Measurements from ENCODE around the gene SHC3. TPM values are rescaled to one million over a fixed set of nuclear protein-coding genes. Genes with fewer than 3 reads are reported as not detected.

SHC3 gene
- total and polyA plus RNA-seq, 9 of the 15 experiments (the other 6 are each of a cell fraction or from before 2014, with no cell fraction given), result not detected

DNA sequence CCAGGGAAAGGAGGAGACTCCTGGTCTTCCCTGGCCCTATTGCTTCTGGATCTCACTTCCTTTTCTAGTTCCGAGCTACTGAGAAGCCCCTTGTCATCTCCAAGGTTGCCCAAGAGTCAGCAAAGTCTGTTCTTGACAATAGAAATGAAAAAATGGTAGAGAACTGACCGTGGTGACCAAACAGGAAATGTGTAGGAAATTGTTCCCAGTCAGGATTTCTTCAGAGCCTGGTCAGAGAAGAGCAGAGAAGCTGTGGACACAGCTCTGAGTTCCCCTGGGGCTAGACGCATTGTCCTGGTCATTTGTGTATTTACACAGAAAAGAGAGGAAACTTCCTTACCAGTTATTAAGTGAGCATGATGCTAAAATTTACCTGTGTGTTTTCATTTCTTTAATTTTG lies 151.7 kb downstream of the SHC3 start (continued):
- TF ChIP-seq CBFA2T2 (conservative IDR thresholded peaks at IDR 0.05) (no peak), SP1 (CRISPR knock-in tag; IDR thresholded peaks at IDR 0.05) (no peak), ARID1B (IDR thresholded peaks at IDR 0.05) (no peak), ZNF583 (CRISPR knock-in tag; IDR thresholded peaks at IDR 0.05) (no peak), BRD9 (IDR thresholded peaks at IDR 0.05; ENCODE audit: low read depth, partially characterized antibody) (no peak), CBX2 (IDR thresholded peaks at IDR 0.05; ENCODE audit: insufficient read depth, low read length, poor library complexity, severe bottlenecking) (no peak)
- TF ChIP-seq, protein P1, sequence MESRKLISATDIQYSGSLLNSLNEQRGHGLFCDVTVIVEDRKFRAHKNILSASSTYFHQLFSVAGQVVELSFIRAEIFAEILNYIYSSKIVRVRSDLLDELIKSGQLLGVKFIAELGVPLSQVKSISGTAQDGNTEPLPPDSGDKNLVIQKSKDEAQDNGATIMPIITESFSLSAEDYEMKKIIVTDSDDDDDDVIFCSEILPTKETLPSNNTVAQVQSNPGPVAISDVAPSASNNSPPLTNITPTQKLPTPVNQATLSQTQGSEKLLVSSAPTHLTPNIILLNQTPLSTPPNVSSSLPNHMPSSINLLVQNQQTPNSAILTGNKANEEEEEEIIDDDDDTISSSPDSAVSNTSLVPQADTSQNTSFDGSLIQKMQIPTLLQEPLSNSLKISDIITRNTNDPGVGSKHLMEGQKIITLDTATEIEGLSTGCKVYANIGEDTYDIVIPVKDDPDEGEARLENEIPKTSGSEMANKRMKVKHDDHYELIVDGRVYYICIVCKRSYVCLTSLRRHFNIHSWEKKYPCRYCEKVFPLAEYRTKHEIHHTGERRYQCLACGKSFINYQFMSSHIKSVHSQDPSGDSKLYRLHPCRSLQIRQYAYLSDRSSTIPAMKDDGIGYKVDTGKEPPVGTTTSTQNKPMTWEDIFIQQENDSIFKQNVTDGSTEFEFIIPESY (CRISPR knock-in tag; IDR thresholded peaks at IDR 0.05), result no peak
- TF ChIP-seq, protein P2, sequence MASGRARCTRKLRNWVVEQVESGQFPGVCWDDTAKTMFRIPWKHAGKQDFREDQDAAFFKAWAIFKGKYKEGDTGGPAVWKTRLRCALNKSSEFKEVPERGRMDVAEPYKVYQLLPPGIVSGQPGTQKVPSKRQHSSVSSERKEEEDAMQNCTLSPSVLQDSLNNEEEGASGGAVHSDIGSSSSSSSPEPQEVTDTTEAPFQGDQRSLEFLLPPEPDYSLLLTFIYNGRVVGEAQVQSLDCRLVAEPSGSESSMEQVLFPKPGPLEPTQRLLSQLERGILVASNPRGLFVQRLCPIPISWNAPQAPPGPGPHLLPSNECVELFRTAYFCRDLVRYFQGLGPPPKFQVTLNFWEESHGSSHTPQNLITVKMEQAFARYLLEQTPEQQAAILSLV (tag; IDR thresholded peaks at IDR 0.05), result no peak

DNA sequence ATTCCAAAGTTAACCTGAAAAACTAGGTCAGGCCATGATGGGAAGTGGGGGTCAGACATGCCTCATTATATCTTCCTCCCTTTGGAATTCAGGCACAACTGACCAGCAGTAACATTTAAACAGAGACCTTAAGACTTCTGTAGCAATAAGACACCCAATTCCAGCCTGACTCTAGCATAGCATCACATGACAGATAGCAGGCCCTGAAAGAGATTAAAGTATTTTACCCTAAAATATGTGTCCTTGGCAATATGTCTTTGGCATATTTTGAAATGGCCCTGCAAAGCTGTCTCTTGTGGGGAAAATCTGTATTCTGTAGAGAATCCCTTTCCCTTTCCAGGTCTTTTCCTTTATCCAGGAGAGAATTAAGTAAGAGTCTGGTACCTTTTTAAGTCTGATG lies 153.1 kb downstream of the SHC3 start:
- Histone ChIP-seq H3K9me3 (replicated peaks; ENCODE audit: control insufficient read depth, insufficient read depth, low read depth, low read length) (no peaks in the 10 kb centered on the region), H3K4me2 (ENCODE audit: insufficient read depth, low read length) (no peak overlapping the region), H4K20me1 (replicated peaks; ENCODE audit: control insufficient read depth, insufficient read depth, low read length) (no peaks in the 10 kb centered on the region), H3K36me3 (ENCODE audit: control insufficient read depth, insufficient read depth, low read length) (no peaks in the 10 kb centered on the region), H3K9ac (ENCODE audit: insufficient read depth in 1 of 2, low read depth in 2 of 2, low read length in 2 of 2) (no peak overlapping the region), H3K4me1 (replicated peaks in 1 of 2; ENCODE audit: control insufficient read depth in 2 of 2, insufficient read depth in 2 of 2, low read length in 2 of 2) (no peaks in the 10 kb centered on the region), H3K27ac (ENCODE audit: extremely low read depth, low read depth, low read length) (no peak overlapping the region), H2AFZ (ENCODE audit: low read depth, low read length) (no peak overlapping the region), H3K27me3 (ENCODE audit: control insufficient read depth in 2 of 2, insufficient read depth in 2 of 2, low read length in 2 of 2) (no peaks in the 10 kb centered on the region), H3K9me1 (ENCODE audit: control insufficient read depth, insufficient read depth, low read length) (no peaks in the 10 kb centered on the region), H3K79me2 (ENCODE audit: control insufficient read depth, insufficient read depth, low read length) (no peaks in the 10 kb centered on the region), H3K4me3 (no peak overlapping the region)
- intact Hi-C loops (cut with micrococcal nuclease), result no loop called here
- no TSS peak for BruUV-seq (replicated peaks)
- no peak for ATAC-seq
- in situ Hi-C loops (cut with MboI), result no loop called here
- TF ChIP-seq ZNF76 (CRISPR knock-in tag; IDR thresholded peaks at IDR 0.05; ENCODE audit: borderline replicate concordance) (no peak), MAZ (CRISPR knock-in tag; conservative IDR thresholded peaks at IDR 0.05 in 1 of 2, IDR thresholded peaks at IDR 0.05 in 1 of 2) (no peak), NR3C1 (CRISPR knock-in tag; IDR thresholded peaks at IDR 0.05) (no peak), POLR3A (IDR thresholded peaks at IDR 0.05; ENCODE audit: borderline replicate concordance, extremely low read depth, insufficient read depth, insufficient read length) (no peak), FOSL1 (tag; conservative IDR thresholded peaks at IDR 0.05) (no peak), ZNF143 (CRISPR knock-in tag; IDR thresholded peaks at IDR 0.05) (no peak), ZNF324 (CRISPR knock-in tag; IDR thresholded peaks at IDR 0.05) (no peak)
- TF ChIP-seq, protein P3, sequence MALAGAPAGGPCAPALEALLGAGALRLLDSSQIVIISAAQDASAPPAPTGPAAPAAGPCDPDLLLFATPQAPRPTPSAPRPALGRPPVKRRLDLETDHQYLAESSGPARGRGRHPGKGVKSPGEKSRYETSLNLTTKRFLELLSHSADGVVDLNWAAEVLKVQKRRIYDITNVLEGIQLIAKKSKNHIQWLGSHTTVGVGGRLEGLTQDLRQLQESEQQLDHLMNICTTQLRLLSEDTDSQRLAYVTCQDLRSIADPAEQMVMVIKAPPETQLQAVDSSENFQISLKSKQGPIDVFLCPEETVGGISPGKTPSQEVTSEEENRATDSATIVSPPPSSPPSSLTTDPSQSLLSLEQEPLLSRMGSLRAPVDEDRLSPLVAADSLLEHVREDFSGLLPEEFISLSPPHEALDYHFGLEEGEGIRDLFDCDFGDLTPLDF (CRISPR knock-in tag; IDR thresholded peaks at IDR 0.05), result no peak
- ChIA-PET POLR2A (no interaction called here), CTCF (ENCODE audit: low intra/inter-chr PET ratio) (no interaction called here)
- no peak for FAIRE-seq
- no peak for DNase-seq (ENCODE audit: extremely low read depth in 1 of 4, low spot score in 3 of 4)
